GM15510 (cell line): ENCODE measurements around the gene PANK4.

Experiments
- POLR2A ChIP-seq: IDR thresholded peaks from 3 replicates; pipeline ENCODE4 v1.6.1; 2011; ENCODE audit warnings: borderline replicate concordance; ENCODE audit not compliant: insufficient read length; ENCODE audit errors: extremely low read depth

Gene PANK4

GRCh38 chr1:2537784-2538115 lies 11.4 kb upstream of the PANK4 start:
- TF ChIP-seq POLR2A = no peak

GRCh38 chr1:2535981-2536380 lies 9.6 kb upstream of the PANK4 start:
- TF ChIP-seq POLR2A = no peak

GRCh38 chr1:2535455-2535854 lies 9.1 kb upstream of the PANK4 start:
- no peak for TF ChIP-seq POLR2A

GRCh38 chr1:2534687-2535441 lies 8.5 kb upstream of the PANK4 start:
- TF ChIP-seq POLR2A = no peak

- no peak for TF ChIP-seq POLR2A
Observed at GRCh38 chr1:2534315-2534686, 7.9 kb upstream of the PANK4 start.

- no peak for TF ChIP-seq POLR2A
Observed at GRCh38 chr1:2533365-2533764, 7.0 kb upstream of the PANK4 start.

- no peak for TF ChIP-seq POLR2A
Observed at GRCh38 chr1:2532485-2533160, 6.2 kb upstream of the PANK4 start.

- no peak for TF ChIP-seq POLR2A
Observed at GRCh38 chr1:2530513-2531361, 4.3 kb upstream of the PANK4 start.

- no peak for TF ChIP-seq POLR2A
Observed at GRCh38 chr1:2529784-2530512, 3.6 kb upstream of the PANK4 start, which contains the start of gene HES5. TSS of gene HES5 (minus strand) at chr1:2530263. CDS start at chr1:2530164, 99 bp downstream.

- no peak for TF ChIP-seq POLR2A
Observed at GRCh38 chr1:2528966-2529783, 2.8 kb upstream of the PANK4 start.

- no peak for TF ChIP-seq POLR2A
Observed at GRCh38 chr1:2528611-2528965, 2.2 kb upstream of the PANK4 start.

- TF ChIP-seq POLR2A = no peak
Observed at GRCh38 chr1:2528016-2528415, 1.6 kb upstream of the PANK4 start.

GRCh38 chr1:2527556-2527860 lies 1.1 kb upstream of the PANK4 start:
- no peak for TF ChIP-seq POLR2A
